NB4 (cell line): ENCODE results near the gene RPTOR.

Source experiments
- DNase-seq: peaks from one replicate; pipeline ENCODE4 v3.0.0; 2010; ENCODE audit warnings: low read depth
- H3K4me3 ChIP-seq: one replicate; pipeline ENCODE4 v1.5.1; 2011; ENCODE audit warnings: mild to moderate bottlenecking, low read depth, low read length, moderate library complexity
- MYC ChIP-seq: IDR thresholded peaks from 2 replicates; pipeline ENCODE4 v1.6.1; 2011; ENCODE audit warnings: low read depth, low read length
- POLR2A ChIP-seq: IDR thresholded peaks from 2 replicates; pipeline ENCODE4 v1.6.1; 2011; ENCODE audit warnings: mild to moderate bottlenecking; ENCODE audit not compliant: insufficient read length; ENCODE audit errors: extremely low read depth
- TF ChIP-seq, protein P1 (sequence below): IDR thresholded peaks from one replicate; pipeline ENCODE4 v1.5.1; 2012; ENCODE audit warnings: low read depth, low read length
- TF ChIP-seq, protein P2 (sequence below): IDR thresholded peaks from 2 replicates; pipeline ENCODE4 v1.6.1; 2011; ENCODE audit warnings: low read depth, low read length

The RPTOR gene

DNA sequence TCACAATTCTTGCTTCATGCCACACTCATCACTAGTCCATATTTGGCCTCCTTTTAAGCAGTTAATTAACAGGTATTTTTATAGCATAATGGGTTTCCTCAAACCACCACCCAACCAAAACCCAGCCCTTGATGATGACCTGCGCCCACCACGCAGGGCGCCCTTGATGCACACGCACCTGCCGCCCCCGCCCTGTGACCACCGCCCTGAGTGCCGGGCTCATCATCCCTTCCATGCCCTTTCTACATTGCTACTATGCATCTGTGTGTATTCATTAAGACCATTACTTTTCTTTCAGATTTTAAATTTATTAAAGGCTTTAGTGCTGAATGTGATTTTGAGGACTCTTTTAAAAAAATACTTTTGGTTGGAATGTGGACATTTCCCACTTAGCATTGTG, 242.2 kb downstream of the RPTOR start:
- no peak for DNase-seq
- TF ChIP-seq MYC (no peak), POLR2A (no peak)
- TF ChIP-seq, protein P1, sequence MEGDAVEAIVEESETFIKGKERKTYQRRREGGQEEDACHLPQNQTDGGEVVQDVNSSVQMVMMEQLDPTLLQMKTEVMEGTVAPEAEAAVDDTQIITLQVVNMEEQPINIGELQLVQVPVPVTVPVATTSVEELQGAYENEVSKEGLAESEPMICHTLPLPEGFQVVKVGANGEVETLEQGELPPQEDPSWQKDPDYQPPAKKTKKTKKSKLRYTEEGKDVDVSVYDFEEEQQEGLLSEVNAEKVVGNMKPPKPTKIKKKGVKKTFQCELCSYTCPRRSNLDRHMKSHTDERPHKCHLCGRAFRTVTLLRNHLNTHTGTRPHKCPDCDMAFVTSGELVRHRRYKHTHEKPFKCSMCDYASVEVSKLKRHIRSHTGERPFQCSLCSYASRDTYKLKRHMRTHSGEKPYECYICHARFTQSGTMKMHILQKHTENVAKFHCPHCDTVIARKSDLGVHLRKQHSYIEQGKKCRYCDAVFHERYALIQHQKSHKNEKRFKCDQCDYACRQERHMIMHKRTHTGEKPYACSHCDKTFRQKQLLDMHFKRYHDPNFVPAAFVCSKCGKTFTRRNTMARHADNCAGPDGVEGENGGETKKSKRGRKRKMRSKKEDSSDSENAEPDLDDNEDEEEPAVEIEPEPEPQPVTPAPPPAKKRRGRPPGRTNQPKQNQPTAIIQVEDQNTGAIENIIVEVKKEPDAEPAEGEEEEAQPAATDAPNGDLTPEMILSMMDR: no peak
- TF ChIP-seq, protein P2, sequence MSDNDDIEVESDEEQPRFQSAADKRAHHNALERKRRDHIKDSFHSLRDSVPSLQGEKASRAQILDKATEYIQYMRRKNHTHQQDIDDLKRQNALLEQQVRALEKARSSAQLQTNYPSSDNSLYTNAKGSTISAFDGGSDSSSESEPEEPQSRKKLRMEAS: no peak
- no peak overlapping the region for H3K4me3 ChIP-seq

DNA sequence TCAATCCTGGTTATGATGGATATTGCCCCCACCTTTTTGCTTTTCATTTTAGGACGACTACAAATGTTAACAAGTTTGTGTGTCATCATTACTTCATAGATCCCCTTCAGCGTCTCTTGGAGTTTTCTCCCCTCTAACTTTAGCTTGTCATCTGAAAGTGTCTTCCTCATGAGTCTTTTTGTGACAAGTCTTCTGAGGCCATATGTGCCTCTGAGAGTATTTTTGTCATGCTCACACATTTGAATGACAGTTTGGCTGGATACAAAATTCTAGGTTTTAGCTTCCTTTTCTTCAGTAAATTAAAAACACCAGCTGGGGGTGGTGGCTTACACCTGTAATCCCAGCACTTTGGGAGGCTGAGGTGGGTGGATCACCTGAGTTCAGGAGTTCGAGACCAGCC, 243.2 kb downstream of the RPTOR start:
- no peak overlapping the region for H3K4me3 ChIP-seq
- TF ChIP-seq, protein P1: no peak
- TF ChIP-seq MYC: no peak
- TF ChIP-seq, protein P2: no peak
- TF ChIP-seq POLR2A: no peak
- DNase-seq: no peak

DNA sequence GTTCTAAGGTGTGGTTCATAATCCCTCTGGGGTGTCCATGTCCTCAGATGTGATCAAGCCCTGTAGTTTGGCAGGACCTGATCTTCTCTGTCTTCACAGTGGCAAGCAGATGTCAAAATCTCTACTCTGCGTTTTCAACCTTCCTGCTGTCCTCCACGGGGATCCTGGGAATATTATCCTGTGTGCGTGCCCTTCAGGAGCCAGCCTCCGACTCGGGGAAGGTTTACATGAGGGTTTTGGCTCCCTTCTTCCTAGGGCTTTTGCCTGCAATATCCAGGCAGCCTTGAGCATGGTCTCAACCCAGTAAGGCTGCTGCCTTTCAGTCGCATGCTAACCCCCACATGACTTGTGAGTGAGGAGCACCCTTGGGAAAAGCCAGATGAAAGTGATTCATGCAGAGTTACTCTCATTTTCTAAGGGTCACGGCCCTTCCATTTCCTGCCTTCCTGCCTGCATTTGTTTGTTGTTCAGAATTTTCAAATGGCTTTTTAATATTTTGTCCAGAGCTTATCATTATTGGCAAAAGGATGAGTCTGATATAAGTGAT, 244.8 kb downstream of the RPTOR start:
- DNase-seq: peak; percentile 86
- TF ChIP-seq, protein P2: peak; percentile 60
- TF ChIP-seq MYC (peak; percentile 49; the same call in 1 of the 2 replicates), POLR2A (no peak)
- TF ChIP-seq, protein P1: no peak

DNA sequence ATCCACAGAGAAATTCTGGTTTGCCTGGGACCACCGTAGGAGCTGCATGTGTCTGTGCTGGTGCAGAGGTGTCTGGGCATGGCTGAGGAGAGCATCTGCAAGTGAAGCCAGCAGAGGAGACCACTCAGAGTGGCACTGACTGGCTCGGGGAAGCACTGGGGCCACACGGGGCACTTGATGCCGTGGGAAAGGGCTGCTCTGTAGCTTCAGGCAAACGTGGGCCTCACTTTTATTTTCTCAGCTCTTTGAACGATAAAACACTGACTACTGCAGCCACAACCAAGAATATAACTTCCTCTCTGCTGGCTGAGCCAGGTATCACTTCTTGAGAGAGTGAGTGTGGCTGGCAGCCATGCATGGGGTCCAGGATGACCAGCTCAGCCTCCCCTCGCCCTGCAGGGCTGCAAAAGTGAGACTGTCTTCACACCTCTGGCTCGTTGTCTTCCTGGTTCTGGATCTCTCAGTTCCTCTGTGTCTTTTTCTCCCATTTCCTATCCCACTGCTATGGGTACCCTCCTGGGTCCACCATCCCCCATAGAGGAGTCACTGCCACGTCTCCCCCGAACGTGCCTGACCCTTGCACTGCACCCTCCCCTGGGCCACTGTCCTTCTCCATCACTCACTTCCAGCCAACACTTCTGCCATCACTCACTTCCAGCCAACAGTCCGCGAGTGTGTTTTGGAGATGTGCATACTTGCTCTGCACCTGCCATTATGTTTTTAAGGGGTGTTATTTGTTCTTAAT, 245.6 kb downstream of the RPTOR start:
- no peak overlapping the region for H3K4me3 ChIP-seq
- TF ChIP-seq MYC (no peak), POLR2A (no peak)
- TF ChIP-seq, protein P2: no peak
- TF ChIP-seq, protein P1: no peak
- peak; percentile 36 for DNase-seq

More for the DNA sequence above, 244.8 kb downstream of the RPTOR start:
- no peak overlapping the region for H3K4me3 ChIP-seq

DNA sequence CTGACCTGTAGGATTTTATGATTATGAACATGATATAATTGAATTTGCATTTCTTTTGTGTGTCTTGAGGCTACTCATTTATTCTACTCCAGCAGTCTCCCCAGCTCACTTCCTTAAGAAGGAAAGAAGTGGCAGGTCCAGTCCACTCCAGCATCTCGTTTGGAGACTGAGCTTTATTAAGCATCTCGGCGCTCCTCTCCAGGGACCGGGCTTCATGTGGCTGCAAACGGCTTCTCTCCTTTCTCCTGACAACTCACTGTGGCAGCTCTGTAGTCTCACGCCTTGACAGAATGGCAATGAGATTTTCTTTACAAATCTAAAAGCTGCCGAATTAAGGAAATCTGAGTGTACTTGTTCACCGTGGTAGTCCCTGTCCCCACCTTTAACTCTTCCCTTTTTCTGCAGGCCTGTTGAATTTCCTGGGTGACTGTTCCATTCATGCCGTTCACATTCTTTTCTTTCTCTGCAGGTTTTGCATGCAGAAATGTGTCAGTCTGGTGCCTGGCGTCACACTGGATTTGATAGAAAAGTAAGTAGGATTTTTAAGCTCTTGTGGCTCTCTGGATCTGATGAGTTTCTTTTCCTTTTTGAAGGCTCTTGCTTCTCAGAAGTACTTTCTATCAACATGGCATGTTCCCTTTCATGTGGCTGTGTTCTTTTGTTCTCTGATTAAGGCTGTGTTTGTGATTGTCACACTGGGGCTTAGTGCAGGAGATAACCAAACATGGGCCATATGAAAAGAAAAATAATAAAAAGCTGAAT, 246.5 kb downstream of the RPTOR start:
- TF ChIP-seq MYC (no peak), POLR2A (no peak)
- TF ChIP-seq, protein P2: no peak
- TF ChIP-seq, protein P1: no peak
- DNase-seq: no peak
- H3K4me3 ChIP-seq: no peak overlapping the region
